Caki2 (cell line): ENCODE data around the gene PLCB3. TPM values are rescaled to one million over a fixed set of nuclear protein-coding genes. Genes with fewer than 3 reads are reported as not detected.
"Not testable (repeated sequence)": the region's sequence is repeated elsewhere in the genome, so short reads cannot be mapped to it uniquely, and the experiment has no call there.

Experiments
- DNase-seq: peaks from one replicate; pipeline ENCODE4 v3.0.0-alpha.2; 2015; ENCODE audit warnings: low read depth
- in situ Hi-C: cut with HindIII; loops from 2 replicates; pipeline ENCODE4 v1.10.0; 2016; ENCODE audit warnings: low sequenced_read_pairs, low pct_unique_long_range_greater_than_20kb, mixed read lengths
- total RNA-seq: library from RNA; depleted of rRNA; stranded (reverse); fragments of >200 nt; shearing (Covaris generic); gene quantifications from 2 replicates; pipeline ENCODE4 v1.2.3, GENCODE V29; 2014; ENCODE audit warnings: low replicate concordance

PLCB3 gene
- total RNA-seq, 1 experiment from 2014 or later: 16.5 TPM

DNA sequence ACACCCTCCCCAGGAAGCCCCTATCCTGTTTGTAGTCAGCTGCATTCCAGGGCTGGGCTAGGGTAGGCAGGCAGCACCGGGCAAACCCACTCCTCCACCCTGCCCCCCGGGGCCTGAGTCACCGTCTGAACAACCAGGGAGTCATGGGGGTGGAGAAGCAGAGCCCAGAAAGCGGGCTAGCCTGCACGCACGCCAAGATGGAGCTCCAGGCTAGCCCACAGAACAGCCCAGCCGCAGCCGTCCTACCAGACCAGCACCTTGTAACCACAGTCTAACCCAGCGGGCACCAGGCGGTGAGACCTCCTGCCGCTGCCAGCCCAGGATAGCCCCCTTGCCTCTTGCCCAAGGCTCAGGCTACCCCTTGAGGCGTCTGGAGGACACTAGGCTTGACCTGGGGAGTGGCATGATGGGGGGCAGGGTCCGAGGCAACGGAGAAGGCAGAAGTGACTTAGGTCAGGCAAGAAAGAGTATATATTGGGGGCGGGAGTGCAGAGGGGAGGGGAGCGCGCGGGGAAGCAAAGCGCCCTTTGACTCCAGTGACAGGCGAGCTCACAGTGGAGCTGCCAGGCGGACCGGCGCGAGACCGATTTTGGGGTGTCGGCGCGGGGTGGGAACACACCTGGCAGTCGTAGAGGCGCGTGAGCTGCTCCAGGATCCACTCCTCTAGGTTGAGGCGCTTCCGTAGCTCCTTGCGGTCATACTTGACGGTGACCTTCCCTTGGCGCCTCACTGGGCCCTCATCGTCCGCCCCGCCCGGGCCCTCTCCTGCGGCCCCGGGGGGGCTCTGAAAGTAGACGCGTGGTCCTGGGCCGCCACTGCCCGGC, 5.3 kb upstream of the PLCB3 start:
- in situ Hi-C loops: no loop called here
- DNase-seq: peak; percentile 82

DNA sequence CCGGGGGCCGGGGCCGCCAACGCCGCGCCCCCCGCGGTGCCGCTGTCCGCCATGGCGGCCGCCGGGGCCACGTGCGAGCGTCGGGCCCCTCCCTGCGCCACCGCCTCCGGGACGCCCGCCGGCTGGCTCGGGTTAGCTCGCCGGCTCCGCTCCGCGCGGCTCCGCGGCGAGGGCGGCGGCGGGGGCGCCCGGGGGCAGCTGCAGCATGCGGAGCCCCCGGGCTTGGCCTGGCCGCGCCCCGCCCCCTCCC, 4.8 kb upstream of the PLCB3 start:
- DNase-seq, in situ Hi-C loops: not testable (repeated sequence)

DNA sequence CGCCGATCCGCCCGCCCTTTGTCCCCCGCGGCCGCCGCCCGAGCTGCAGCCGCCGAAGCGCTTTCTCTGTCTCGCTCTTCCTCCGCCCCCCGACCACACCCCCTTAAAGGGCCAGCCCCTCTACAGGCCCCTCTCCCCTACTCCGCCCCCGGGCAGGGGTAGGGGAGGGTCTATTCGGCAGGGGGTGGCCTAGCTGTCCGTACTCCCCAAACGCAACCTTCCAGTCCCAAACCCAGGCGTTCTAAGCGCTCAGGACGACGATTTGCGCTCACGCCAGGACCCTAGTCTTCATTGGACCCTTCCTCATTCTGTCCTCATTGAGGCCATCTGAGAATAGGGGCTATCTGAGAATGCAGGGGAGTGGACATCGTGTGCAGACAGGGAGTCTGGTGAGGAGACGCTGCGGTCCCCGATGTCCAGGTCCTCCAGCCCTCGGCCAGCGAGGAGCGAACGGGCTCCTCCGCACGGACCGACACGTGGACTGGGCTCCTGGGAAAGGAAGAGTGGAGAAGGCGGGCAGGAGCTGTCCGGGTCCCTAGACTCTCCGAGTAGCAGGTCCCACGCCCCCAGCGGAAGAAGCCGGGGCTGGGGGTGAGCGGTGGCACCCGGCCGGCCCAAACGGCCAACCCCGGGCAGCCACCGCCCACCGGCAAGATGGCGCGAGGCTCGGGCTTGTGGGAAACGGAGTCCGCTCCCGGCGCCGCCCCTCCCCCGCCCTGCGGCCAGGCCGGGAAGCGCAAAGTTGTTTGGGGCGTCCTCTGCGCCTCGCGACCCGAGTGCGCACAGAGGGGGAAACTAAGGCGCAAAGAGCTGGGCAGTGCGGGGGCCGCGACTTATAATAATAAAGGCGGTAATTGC, 4.2 kb upstream of the PLCB3 start, which contains the start of gene PPP1R14B:
Gene PPP1R14B, minus strand, starts transcription at position 73 of the 858 bp plus-strand sequence. CDS start 270 bp downstream, outside the sequence.
- DNase-seq: peak; percentile 88
- in situ Hi-C loops: no loop called here

DNA sequence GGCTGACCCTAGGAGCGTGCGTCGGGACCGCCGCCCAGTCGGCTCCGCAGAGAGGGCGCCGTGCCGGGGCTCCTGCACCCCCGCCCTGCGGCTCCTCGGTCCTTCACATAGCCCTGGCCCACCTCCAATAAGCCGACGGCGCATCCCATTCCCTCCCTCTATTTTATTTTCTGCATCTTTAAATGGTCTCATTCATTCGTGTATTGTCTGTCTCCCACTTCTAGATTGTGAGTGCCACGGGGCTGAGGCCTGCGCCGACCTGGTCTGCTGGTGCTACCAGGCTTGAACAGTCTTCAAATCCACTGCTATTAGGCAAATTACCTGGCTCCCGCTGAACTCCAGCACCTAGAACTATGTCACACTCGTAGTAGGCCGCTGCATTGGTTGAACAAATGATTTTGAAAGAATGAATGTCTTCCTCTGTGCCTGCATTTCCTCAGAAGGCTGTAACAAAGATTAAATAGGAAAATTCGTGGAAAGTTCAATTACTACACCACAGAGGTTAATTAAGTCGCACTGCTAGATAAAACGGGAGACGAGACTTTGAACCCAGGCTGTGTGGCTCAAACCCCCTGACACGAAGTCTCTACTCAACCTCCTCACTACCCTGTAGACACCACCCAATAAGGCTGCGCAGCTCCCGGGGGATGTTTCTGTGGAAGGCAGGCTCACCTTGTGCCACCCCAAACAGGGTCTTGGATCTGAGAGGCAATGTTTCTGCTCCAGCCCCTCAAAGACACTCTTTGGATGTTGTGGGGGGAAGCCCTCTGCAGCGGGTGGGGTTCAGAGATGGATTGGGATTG, 3.4 kb upstream of the PLCB3 start:
- DNase-seq: no peak
- in situ Hi-C loops: no loop called here

DNA sequence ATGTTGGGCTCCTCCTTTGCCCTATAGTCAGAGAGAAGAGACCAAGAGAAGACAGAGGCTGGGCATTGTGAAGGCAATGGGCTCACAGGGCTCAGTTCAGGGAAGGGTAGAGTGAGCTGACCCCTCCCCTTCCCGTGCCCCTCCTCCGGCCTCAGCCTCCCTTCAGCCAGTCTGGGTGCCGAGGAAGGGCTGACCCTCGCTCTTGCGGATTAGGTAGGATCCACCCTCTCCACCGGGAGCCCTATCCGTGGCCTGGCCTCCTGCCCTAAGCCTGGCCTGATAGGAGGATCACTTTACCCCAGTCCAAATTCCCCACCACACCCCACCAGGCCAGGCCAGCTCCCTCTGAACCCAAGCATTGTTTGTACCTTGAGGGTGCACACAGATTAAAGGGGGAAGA, 2.8 kb upstream of the PLCB3 start:
- no peak for DNase-seq
- in situ Hi-C loops: no loop called here

DNA sequence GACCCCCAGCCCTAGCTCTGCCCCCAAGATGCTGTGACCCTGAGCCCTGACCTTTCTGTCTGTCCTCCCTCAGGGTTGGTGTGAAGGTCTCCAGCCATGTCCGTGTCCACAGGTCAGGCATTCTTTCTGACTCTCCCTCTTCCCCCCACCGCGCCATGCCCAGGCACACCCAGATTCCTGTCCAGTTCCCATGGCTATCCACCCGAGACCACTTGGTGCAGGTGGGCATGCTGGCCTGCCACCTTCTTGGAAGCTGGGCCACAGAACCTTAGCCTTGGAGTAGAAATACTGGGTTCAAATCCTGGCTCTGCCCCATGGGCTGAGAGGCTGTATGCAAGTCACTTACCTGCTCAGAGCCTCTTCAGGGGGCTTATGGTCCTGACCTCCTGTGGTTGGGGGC, 2.3 kb upstream of the PLCB3 start:
- in situ Hi-C loops: no loop called here
- DNase-seq: no peak

DNA sequence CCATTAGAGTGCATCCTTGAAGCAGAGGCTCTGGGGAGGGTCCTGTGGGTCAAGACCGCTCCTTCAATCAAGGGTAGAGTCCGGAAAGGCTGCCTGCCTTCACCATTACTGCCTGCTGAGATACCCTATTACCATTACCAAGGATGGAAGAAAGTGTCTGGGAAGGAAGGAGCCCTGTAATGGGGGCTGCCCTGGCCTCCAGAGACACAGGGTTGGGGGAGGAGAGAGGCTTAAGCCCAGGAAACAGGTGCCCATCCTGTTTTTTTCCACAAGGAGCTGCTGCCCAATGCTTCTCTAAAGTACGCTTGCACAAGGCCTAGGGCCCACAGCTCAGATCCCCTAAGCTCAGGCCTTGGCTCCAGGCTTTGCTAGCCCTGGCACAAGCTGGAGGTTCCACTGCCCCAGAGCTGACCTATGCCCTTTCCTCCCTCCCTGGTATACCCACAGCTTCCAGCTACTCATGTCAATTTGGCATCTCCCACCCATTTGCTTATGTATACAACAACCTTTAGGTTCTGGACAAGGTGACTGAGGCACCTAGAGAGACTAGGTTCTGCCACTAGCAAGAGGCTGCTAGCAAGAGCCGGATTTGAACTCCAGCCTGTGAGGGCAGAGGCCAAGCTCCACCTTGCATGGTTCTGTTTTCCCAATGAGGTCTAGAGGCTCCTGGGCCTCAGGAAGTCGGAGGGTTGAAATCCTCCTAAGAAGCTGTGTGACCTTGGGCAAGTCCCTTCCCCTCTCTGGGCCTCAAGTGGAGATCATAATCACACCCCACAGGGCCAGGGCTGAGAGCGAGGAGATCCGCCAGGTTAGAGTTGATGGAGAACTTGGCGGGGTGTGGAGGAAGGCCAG, 1.5 kb upstream of the PLCB3 start:
- no peak for DNase-seq
- in situ Hi-C loops: no loop called here

DNA sequence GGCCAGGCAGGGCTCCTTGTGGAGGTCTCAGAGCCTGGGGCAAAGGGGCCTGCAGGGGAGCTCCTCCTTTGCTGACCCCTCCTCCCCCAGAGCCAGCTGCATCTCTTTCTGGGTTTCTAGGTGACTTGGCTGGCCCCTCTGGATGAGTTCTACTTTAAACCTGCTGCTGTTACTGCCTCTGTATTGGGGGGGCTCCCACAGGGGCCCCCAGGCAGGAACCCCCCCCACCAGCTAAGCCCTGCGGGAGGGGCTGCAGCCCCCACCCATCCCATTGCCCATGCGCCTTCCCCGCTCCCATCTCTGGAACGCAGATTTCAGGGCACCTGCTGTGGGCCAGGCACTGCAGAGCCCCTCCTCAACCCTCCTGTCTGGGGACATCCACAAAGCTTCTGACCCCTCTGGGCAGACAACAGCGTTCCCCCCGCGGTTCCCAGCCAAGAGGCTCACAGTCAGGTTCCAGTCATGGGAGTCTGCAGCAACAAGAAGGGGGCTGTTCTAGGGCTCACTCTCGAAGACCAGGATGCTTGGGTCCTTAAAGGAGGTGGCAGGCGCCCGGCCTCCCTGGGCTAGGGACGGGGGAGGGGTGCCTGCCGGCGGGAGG, 815 bp upstream of the PLCB3 start:
- in situ Hi-C loops: no loop called here
- DNase-seq: no peak

DNA sequence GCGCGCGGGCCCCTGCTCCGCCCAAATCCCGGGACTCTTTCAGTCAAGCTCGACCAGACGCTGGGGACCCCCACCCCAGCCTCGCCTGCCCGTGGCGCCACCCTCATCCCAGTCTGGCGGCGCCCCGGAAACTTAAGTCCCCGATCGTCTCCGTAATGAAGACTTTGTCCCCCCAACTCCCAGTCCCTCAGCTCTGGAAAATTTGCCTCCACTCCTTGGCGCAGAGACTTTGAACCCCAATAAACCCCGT, 348 bp downstream of the PLCB3 start:
- no peak for DNase-seq
- in situ Hi-C loops: no loop called here

DNA sequence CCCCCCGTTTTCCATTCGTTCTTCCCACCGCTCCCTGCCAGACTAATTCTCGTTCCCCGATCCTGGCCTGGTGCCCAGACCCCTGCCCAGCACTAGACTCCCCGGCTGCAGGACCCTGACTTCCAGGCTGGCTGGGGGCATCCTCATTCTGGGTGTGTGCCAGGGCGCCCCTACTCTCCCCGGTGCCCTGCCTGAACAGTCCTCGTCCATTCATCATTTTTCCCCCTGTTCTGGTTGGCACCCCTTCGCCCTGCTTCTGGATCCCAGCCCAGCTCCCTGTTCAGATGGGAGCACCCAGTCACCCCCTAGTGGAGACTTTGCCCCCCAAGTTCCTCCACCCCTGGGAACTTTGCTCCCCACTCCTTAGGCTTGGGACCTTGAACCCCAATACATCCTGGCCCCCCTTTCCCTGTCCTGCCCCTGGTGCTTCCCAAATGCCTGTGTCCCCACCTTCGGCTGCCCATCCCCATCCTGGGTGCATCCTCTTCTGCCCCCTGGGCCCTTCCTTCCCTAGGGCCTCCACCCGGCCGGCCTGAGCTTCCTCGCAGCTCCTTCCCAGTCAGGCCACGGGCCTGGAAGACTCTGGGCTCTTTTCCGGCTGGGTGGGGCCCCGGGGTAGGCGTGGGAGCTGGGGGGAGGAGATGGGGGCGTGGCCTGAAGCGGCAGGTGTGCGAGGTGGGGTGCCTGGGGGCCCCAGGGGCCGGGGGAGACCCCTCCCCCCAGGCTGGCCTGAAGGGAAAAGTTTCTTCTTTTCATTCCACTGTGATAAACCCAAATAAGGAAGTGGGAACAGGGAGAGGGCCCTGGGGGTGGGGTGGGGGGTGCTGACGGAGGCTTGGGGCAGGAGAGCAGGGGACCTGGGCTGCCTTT, 908 bp downstream of the PLCB3 start:
- in situ Hi-C loops: no loop called here
- DNase-seq: no peak

DNA sequence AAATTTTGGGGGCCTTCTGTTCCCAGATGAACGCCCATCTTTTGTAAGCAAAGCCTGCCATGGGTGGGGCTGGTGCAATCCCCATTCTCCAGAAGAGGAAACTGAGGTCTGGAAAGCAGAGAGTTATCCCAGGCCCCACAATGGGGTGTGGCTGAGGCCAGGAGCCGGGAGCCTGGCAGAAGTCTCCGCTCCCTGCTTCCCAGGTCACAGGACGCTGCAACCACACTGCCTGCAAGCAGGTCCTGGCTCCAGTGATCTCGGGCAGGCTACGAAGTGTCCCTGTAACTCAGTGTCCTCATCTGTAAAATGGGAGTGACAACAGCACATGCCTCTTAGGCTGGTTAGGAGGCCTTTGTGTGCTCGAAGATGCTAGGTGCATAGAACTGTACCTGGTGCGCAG, 1.7 kb downstream of the PLCB3 start:
- DNase-seq: no peak
- in situ Hi-C loops: no loop called here

DNA sequence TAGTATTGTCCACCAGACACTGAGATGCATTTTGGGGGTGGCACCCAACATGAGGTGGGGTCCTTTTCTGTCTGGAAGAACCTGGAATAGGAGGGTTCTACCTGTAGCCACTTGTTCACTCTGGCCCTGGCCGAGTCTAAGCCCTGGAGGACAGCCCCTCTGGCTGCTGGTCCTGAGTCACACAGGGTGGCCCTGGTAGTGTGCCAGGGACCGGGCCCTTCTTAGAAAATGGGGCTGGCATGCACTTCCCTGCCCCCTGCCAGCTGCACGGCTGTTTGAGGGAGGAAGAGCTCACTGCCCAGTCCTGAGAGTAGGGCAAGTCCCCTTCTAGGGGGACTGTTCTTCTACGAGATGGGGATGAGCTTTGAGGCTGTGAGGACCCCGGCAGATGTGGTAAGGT, 2.2 kb downstream of the PLCB3 start:
- in situ Hi-C loops: no loop called here

DNA sequence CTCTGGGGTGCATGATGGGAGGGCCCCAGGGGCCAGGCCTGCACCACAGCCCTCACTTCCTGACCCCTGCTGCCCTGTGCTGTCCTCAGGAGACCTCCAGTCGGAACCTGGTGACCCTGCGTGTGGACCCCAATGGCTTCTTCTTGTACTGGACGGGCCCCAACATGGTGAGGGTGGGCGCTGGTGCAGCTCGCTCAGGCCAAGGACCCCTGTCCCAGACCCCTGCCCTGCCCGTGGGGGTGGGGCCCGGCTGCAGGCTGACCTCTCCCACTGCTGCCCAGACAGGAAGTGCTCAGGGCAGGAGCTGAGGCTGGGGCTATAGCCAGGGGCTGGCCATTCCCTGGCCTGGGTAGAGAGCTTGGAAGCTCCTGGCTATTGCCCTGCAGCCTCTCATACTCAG, 3.0 kb downstream of the PLCB3 start:
- in situ Hi-C loops: no loop called here
- no peak for DNase-seq

More for the DNA sequence above, 2.2 kb downstream of the PLCB3 start:
- no peak for DNase-seq

DNA sequence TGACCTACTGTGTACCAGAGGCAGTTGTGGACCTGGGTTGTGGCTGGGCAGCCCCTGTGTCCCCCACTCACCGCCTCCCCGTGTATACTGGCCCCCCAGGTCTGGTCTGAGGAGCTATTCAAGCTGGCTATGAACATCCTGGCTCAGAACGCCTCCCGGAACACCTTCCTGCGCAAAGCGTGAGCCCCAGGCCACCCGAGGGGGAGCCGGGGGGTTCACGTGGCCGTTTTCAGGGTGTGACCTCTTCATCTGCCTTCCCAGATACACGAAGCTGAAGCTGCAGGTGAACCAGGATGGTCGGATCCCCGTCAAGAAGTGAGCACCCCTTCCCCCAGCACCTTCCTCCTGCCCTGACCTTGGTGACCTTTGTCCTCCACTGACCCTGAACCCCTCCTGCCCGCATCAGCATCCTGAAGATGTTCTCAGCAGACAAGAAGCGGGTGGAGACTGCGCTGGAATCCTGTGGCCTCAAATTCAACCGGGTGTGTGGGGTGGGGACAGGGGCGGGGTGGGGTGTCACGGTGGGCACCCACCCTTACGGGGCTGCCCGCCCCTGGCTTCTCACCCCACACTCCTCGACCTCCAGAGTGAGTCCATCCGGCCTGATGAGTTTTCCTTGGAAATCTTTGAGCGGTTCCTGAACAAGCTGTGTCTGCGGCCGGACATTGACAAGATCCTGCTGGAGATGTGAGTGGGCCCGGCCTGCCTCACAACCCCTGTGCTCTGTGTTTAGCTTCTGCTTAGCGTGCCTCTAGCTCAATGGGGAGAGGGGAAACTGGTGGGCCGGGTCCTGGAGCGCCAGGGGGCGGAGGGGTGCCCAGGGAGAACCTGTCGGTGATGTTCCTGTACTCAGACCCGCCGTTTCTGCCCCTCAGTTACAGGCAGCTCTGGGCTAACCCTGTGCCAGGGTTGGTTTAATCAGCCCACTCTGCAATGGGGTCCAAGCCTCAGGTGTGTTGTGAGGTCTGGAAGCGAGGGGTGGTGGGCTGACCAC, 4.1 kb downstream of the PLCB3 start:
- DNase-seq: no peak
- in situ Hi-C loops: no loop called here

DNA sequence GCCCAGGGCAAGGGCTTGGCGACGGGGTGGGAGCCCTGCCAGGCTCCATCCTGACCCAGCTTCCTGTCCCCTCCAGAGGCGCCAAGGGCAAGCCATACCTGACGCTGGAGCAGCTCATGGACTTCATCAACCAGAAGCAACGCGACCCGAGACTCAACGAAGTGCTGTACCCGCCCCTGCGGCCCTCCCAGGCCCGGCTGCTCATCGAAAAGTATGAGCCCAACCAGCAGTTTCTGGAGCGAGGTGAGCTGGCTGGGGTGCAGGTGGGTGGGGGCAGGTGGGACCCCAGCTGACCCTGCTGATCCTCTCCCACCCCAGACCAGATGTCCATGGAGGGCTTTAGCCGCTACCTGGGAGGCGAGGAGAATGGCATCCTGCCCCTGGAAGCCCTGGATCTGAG, 5.0 kb downstream of the PLCB3 start:
- in situ Hi-C loops: no loop called here

DNA sequence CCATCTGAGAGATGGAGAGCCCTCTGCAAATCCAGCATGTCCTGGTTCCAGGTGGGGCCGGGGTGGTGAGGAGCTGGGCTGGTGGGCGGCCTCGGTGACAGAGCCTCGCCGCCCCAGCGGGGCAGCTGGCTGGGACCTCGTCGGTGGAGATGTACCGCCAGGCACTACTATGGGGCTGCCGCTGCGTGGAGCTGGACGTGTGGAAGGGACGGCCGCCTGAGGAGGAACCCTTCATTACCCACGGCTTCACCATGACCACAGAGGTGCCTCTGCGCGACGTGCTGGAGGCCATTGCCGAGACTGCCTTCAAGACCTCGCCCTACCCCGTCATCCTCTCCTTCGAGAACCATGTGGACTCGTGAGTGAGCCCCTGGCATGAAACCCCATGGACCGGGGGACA, 7.0 kb downstream of the PLCB3 start:
- in situ Hi-C loops: no loop called here

More for the DNA sequence above, 5.0 kb downstream of the PLCB3 start:
- DNase-seq: no peak

More for the DNA sequence above, 7.0 kb downstream of the PLCB3 start:
- DNase-seq: no peak
